ENCODE results near the gene DLX2. TPM values are rescaled to one million over a fixed set of nuclear protein-coding genes. Genes with fewer than 3 reads are reported as not detected.
"Not testable (repeated sequence)": the region's sequence is repeated elsewhere in the genome, so short reads cannot be mapped to it uniquely, and the experiment has no call there.

DLX2 gene
- total RNA-seq, 4 donors from 2014 or later = not detected

GRCh38 chr2:172073518-172073917 lies 29.2 kb downstream of the DLX2 start:
- Histone ChIP-seq H3K9me3 (no peaks in the 10 kb centered on the region), H3K27me3 (peaks cover 8% of the 10 kb centered on the region), H3K36me3 (peaks cover 0 to 11% of the 10 kb centered on the region in 2 donors), H3K4me1 (no peaks in the 10 kb centered on the region), H3K4me3 (no peak overlapping the region), H3K27ac (no peak overlapping the region)
- no peak for ATAC-seq
- WGBS, 2 donors (ENCODE audit: low coverage in 1 of 2) = 87 to 97% methylated on average over 4 of the region's 4 CpGs
- TF ChIP-seq EP300 (IDR thresholded peaks at IDR 0.05) = no peak
- no peak for TF ChIP-seq POLR2AphosphoS5 (IDR thresholded peaks at IDR 0.05)
- TF ChIP-seq CTCF (IDR thresholded peaks at IDR 0.05) = no peak
- no peak for TF ChIP-seq POLR2A (IDR thresholded peaks at IDR 0.05)

GRCh38 chr2:172072706-172073105 lies 30.0 kb downstream of the DLX2 start:
- TF ChIP-seq CTCF (IDR thresholded peaks at IDR 0.05) (no peak), EP300 (IDR thresholded peaks at IDR 0.05) (no peak), POLR2A (IDR thresholded peaks at IDR 0.05) (no peak), POLR2AphosphoS5 (IDR thresholded peaks at IDR 0.05) (no peak)
- 100% methylated on average over 1 to 2 of the region's 2 CpGs for WGBS, 2 donors (ENCODE audit: low coverage in 1 of 2)
- no peak for ATAC-seq

GRCh38 chr2:172072303-172072702 lies 30.4 kb downstream of the DLX2 start:
- WGBS, 2 donors (ENCODE audit: low coverage in 1 of 2) = 91 to 94% methylated on average over 3 of the region's 3 CpGs
- Histone ChIP-seq H3K4me3 (no peak overlapping the region), H3K27ac (no peak overlapping the region), H3K36me3 (peaks cover 0 to 13% of the 10 kb centered on the region in 2 donors), H3K4me1 (no peaks in the 10 kb centered on the region), H3K27me3 (no peaks in the 10 kb centered on the region), H3K9me3 (no peaks in the 10 kb centered on the region)
- no peak for TF ChIP-seq POLR2AphosphoS5 (IDR thresholded peaks at IDR 0.05)
- no peak for TF ChIP-seq CTCF (IDR thresholded peaks at IDR 0.05)
- no peak for TF ChIP-seq POLR2A (IDR thresholded peaks at IDR 0.05)
- no peak for TF ChIP-seq EP300 (IDR thresholded peaks at IDR 0.05)
- no peak for ATAC-seq

More at GRCh38 chr2:172072706-172073105, 30.0 kb downstream of the DLX2 start:
- peaks cover 0 to 13% of the 10 kb centered on the region in 2 donors for H3K36me3 ChIP-seq
- H3K9me3 ChIP-seq = no peaks in the 10 kb centered on the region
- no peak overlapping the region for H3K4me3 ChIP-seq
- no peak overlapping the region for H3K27ac ChIP-seq
- H3K4me1 ChIP-seq = no peaks in the 10 kb centered on the region
- peaks cover under 1% of the 10 kb centered on the region for H3K27me3 ChIP-seq

GRCh38 chr2:172070936-172071335 lies 31.8 kb downstream of the DLX2 start:
- H3K4me1 ChIP-seq = no peaks in the 10 kb centered on the region

GRCh38 chr2:172067905-172068304 lies 34.8 kb downstream of the DLX2 start:
- not testable (repeated sequence) for H3K4me1 ChIP-seq, H3K27ac ChIP-seq, H3K4me3 ChIP-seq, ATAC-seq, H3K9me3 ChIP-seq, H3K27me3 ChIP-seq
- WGBS, 2 donors (ENCODE audit: low coverage in 1 of 2) = 78 to 93% methylated on average over 4 of the region's 4 CpGs
- peaks cover 0 to 19% of the 10 kb centered on the region in 2 donors for H3K36me3 ChIP-seq

More at GRCh38 chr2:172070936-172071335, 31.8 kb downstream of the DLX2 start:
- Histone ChIP-seq H3K9me3 (no peaks in the 10 kb centered on the region), H3K4me3 (no peak overlapping the region), H3K27me3 (no peaks in the 10 kb centered on the region), H3K36me3 (peaks cover 0 to 21% of the 10 kb centered on the region in 2 donors), H3K27ac (no peak overlapping the region)
- 67 to 79% methylated on average over 1 of the region's 1 CpG for WGBS, 2 donors (ENCODE audit: low coverage in 1 of 2)
- ATAC-seq = no peak
- TF ChIP-seq EP300 (IDR thresholded peaks at IDR 0.05) (no peak), POLR2A (IDR thresholded peaks at IDR 0.05) (no peak), CTCF (IDR thresholded peaks at IDR 0.05) (no peak), POLR2AphosphoS5 (IDR thresholded peaks at IDR 0.05) (no peak)

Measured in gastroesophageal sphincter (tissue), 4 donors.